Body of pancreas (tissue), 4 donors: ENCODE data around the gene MYOG.

ENCODE experiments used
- CTCF ChIP-seq, 7 experiments: fragments of 450-650 bp in 4 of 7; fragments of 200-600 bp in 3 of 7; sonication (generic) in 3 of 7; IDR thresholded peaks; one replicate each; pipeline ENCODE4 v1.5.1; 2016 to 2019; ENCODE audit warnings: antibody characterized with exemption in 7 of 7
- POLR2A ChIP-seq, 3 donors: fragments of 450-650 bp; IDR thresholded peaks; one replicate each; pipeline ENCODE4 v1.6.1; 2016; ENCODE audit warnings: antibody characterized with exemption in 3 of 3, mild to moderate bottlenecking in 2 of 3

- TF ChIP-seq POLR2A (IDR thresholded peaks at IDR 0.05) = no peak
- TF ChIP-seq CTCF (IDR thresholded peaks at IDR 0.05) = no peak
Observed at GRCh38 chr1:203049576-203050180, 36.1 kb downstream of the MYOG start.
